Gastrocnemius medialis (tissue), 4 donors: ENCODE measurements around the gene LRFN2.

ENCODE experiments used
- CTCF ChIP-seq, 5 experiments: fragments of 450-650 bp in 3 of 5; fragments of 200-600 bp in 2 of 5; sonication (generic) in 2 of 5; IDR thresholded peaks in 4 of 5; conservative IDR thresholded peaks in 1 of 5; 1 replicate in 4 of 5; 2 replicates in 1 of 5; pipeline ENCODE4 v1.5.1; 2016 to 2019; ENCODE audit warnings: antibody characterized with exemption in 5 of 5, mild to moderate bottlenecking in 3 of 5, moderate library complexity in 3 of 5
- POLR2A ChIP-seq, 2 donors: fragments of 450-650 bp; IDR thresholded peaks; one replicate each; pipeline ENCODE4 v1.6.1; 2017; ENCODE audit warnings: antibody characterized with exemption in 2 of 2, mild to moderate bottlenecking in 2 of 2, moderate library complexity in 2 of 2

GRCh38 chr6:40630488-40630887 is 43.3 kb upstream of the LRFN2 start:
- TF ChIP-seq POLR2A (IDR thresholded peaks at IDR 0.05) = no peak
- no peak for TF ChIP-seq CTCF (IDR thresholded peaks at IDR 0.05 in 4 of 5, conservative IDR thresholded peaks at IDR 0.05 in 1 of 5)
